A549 (cell line): Measurements from ENCODE around the gene ACBD3. TPM values are rescaled to one million over a fixed set of nuclear protein-coding genes. Genes with fewer than 3 reads are reported as not detected.
A peak's percentile ranks its signal among the peaks of the same experiment; 100 is the strongest.

ENCODE experiments used
- ATAC-seq, 2 experiments: fragments of 200-7000 bp in 1 of 2; fragments of >200 bp in 1 of 2; cut with Nextera tagmentation in 1 of 2; cut with Tn5 transposase in 1 of 2; 3 replicates each; pipeline versions ENCODE4 v1.8.0 to v1.9.1; 2018 to 2020; ENCODE audit warnings: mild to moderate bottlenecking in 1 of 2, moderate library complexity in 1 of 2
- CTCF ChIA-PET: fragments of 300-600 bp; sonication (Branson Sonifier 250); formaldehyde crosslinking; extraction: SDS; loops from one replicate; lab custom pipeline; 2021; ENCODE audit warnings: antibody characterized with exemption, inconsistent platforms; lab: Yijun Ruan, JAX
- POLR2A ChIA-PET: fragments of 350-600 bp; formaldehyde crosslinking; extraction: SDS; loops from one replicate; lab custom pipeline; 2021; ENCODE audit warnings: antibody characterized with exemption, inconsistent platforms; lab: Yijun Ruan, JAX
- DNase-seq, 2 experiments: peaks; one replicate each; pipeline versions ENCODE4 v3.0.0 to v3.0.0-alpha.2; 2011 to 2016; ENCODE audit warnings: low read depth in 1 of 2, low spot score in 1 of 2
- FAIRE-seq: peaks from 2 replicates; lab custom pipeline; 2011; peaks lifted over from hg19 to GRCh38; lab: Jason Lieb, UNC
- H3K27ac ChIP-seq, 2 experiments: fragments of >200 bp; sonication (Bioruptor Twin); formaldehyde crosslinking; 3 replicates each; pipeline ENCODE4 v1.5.1; 2016 to 2017
- H3K4me1 ChIP-seq: fragments of >200 bp; sonication (Bioruptor Twin); formaldehyde crosslinking; 3 replicates; pipeline ENCODE4 v1.6.1; 2016
- H3K4me2 ChIP-seq: fragments of >200 bp; sonication (Bioruptor Twin); formaldehyde crosslinking; 3 replicates; pipeline ENCODE4 v1.6.1; 2016
- H3K4me3 ChIP-seq: fragments of >200 bp; sonication (Bioruptor Twin); formaldehyde crosslinking; 3 replicates; pipeline ENCODE4 v1.5.1; 2016
- H3K9me3 ChIP-seq: fragments of >200 bp; sonication (Bioruptor Twin); formaldehyde crosslinking; 3 replicates; pipeline ENCODE4 v1.6.1; 2016
- CBX2 ChIP-seq: fragments of 200-600 bp; sonication (generic); IDR thresholded peaks from 2 replicates; pipeline ENCODE4 v1.6.1; 2016; ENCODE audit warnings: low read depth, mild to moderate bottlenecking, borderline replicate concordance
- CEBPB ChIP-seq, 2 experiments: fragments of >200 bp in 1 of 2; sonication (Bioruptor Twin) in 1 of 2; formaldehyde crosslinking in 1 of 2; IDR thresholded peaks; 2 replicates each; pipeline ENCODE4 v1.6.1; 2012 to 2016
- EHMT2 ChIP-seq: fragments of 200-600 bp; sonication (generic); IDR thresholded peaks from 2 replicates; pipeline ENCODE4 v1.6.1; 2016; ENCODE audit warnings: antibody characterized with exemption, low read depth, mild to moderate bottlenecking, moderate library complexity
- FOXS1 ChIP-seq: fragments of 250-450 bp; sonication (Bioruptor Pico); IDR thresholded peaks from 2 replicates; pipeline ENCODE4 v1.5.0; 2020; ENCODE audit warnings: mild to moderate bottlenecking, moderate library complexity
- HOXB5 ChIP-seq: fragments of 250-450 bp; sonication (Bioruptor Pico); IDR thresholded peaks from 2 replicates; pipeline ENCODE4 v1.5.0; 2020; ENCODE audit warnings: mild to moderate bottlenecking, moderate library complexity
- JUNB ChIP-seq: fragments of >200 bp; sonication (Bioruptor Twin); formaldehyde crosslinking; IDR thresholded peaks from 2 replicates; pipeline ENCODE4 v1.6.1; 2016
- KDM1A ChIP-seq: fragments of 200-600 bp; sonication (generic); IDR thresholded peaks from 2 replicates; pipeline ENCODE4 v1.6.1; 2016; ENCODE audit warnings: low read depth, mild to moderate bottlenecking
- KDM5A ChIP-seq: fragments of 200-600 bp; sonication (generic); IDR thresholded peaks from 2 replicates; pipeline ENCODE4 v1.6.1; 2016; ENCODE audit warnings: antibody characterized with exemption, mild to moderate bottlenecking
- MAFK ChIP-seq: fragments of 450-650 bp; IDR thresholded peaks from 2 replicates; pipeline ENCODE4 v1.6.1; 2014; ENCODE audit not compliant: partially characterized antibody
- MAZ ChIP-seq: fragments of 150-350 bp; IDR thresholded peaks from 2 replicates; pipeline ENCODE4 v1.6.1; 2014; ENCODE audit warnings: antibody characterized with exemption, low read depth, low read length, borderline replicate concordance
- PBX3 ChIP-seq: IDR thresholded peaks from 2 replicates; pipeline ENCODE4 v1.6.1; 2012
- REST ChIP-seq: fragments of 200-600 bp; sonication (generic); IDR thresholded peaks from 2 replicates; pipeline ENCODE4 v1.6.1; 2016; ENCODE audit warnings: antibody characterized with exemption, mild to moderate bottlenecking, moderate library complexity
- RNF2 ChIP-seq: fragments of 200-600 bp; sonication (generic); IDR thresholded peaks from 2 replicates; pipeline ENCODE4 v1.6.1; 2016; ENCODE audit warnings: low read depth, mild to moderate bottlenecking, antibody characterized with exemption, moderate library complexity, borderline replicate concordance
- TP53 ChIP-seq: fragments of 250-450 bp; sonication (Bioruptor Pico); IDR thresholded peaks from 2 replicates; pipeline ENCODE4 v1.5.0; 2021; ENCODE audit warnings: mild to moderate bottlenecking, moderate library complexity
- WGBS: methylation state at CpG from one replicate; pipeline ENCODE4 v1.1.6; 2017; ENCODE audit errors: missing lambda C conversion rate; 5-methylcytosine and 5-hydroxymethylcytosine counted together
- polyA plus RNA-seq, 4 experiments: library from polyadenylated mRNA; depleted of rRNA in 3 of 4; stranded (reverse); fragments of >200 nt; fragmentation: RNase III in 1 of 4; extraction: RNeasy Plus Mini Kit Qiagen cat#74134 plus additional on column Dnase treatment in 1 of 4; gene quantifications; 2 replicates in 3 of 4; 3 replicates in 1 of 4; pipeline ENCODE4 v1.2.3, GENCODE V29; 2011 to 2017
- TF ChIP-seq, protein P1 (sequence below): fragments of >200 bp; sonication (Bioruptor Twin); formaldehyde crosslinking; IDR thresholded peaks from 2 replicates; pipeline ENCODE4 v1.6.1; 2016

The ACBD3 gene
- polyA plus RNA-seq, 2 of the 4 experiments (the other 2 are of a cell fraction), result 29.8 to 52.9 TPM

- Histone ChIP-seq H3K9me3 (peaks cover 5% of the 10 kb centered on the region; the same call in 1 of the 3 replicates), H3K4me1 (peaks cover 16% of the 10 kb centered on the region), H3K27ac (peak overlapping the region in 1 of 2 experiments; percentile 43; a peak in 2 of 6 replicates), H3K4me2 (no peak overlapping the region), H3K4me3 (no peak overlapping the region)
- DNase-seq (no peak), FAIRE-seq (no peak), ATAC-seq (peak in 1 of 2 experiments; percentile 9; a peak in 1 of 6 replicates)
- CTCF ChIA-PET, result interaction anchor here (0.6 to 1.8 kb wide), 8 partner anchors 8 to 75 kb away, joined by 3 to 16 read pairs (median 4); no protein-coding TSS in a partner anchor
- WGBS, result 80% methylated on average over 17 of the region's 17 CpGs
- POLR2A ChIA-PET, result no interaction called here
- TF ChIP-seq JUNB (no peak), HOXB5 (CRISPR knock-in tag) (no peak), MAFK (no peak), EHMT2 (no peak), TP53 (CRISPR knock-in tag) (no peak), FOXS1 (CRISPR knock-in tag) (no peak), CBX2 (no peak), PBX3 (no peak), REST (no peak), KDM1A (no peak)
- TF ChIP-seq, all 56 proteins: peak for 0
Measured at GRCh38 chr1:226132728-226133503, 53.6 kb downstream of the ACBD3 start.

DNA sequence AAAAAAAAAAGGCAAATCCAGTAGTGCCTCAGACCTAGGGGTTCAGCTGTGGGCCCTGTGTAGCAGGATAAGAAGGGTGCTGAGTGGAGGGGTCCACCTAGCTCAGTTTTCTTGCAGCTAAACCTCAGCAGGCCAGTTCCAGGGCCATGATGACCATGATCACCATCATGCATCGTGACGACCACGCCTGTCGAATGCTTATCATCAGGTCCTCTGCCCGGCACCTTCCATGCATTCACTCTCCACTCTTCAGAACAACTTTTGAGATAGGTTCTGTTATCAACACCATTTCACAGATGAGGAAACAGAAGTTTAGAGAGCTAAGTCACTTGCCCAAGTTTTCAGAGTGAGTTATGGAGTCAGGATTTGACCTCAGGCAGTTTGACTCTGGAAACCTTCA, 54.9 kb downstream of the ACBD3 start:
- no peak overlapping the region for H3K4me2 ChIP-seq
- H3K4me3 ChIP-seq, result no peak overlapping the region
- CTCF ChIA-PET, result interaction anchor here (1.0 to 1.5 kb wide), 4 partner anchors 11 to 66 kb away, joined by 3 to 5 read pairs (median 4); no protein-coding TSS in a partner anchor
- FAIRE-seq (no peak), DNase-seq (no peak), ATAC-seq (no peak)
- TF ChIP-seq MAZ, result no peak
- TF ChIP-seq PBX3, result no peak
- TF ChIP-seq, protein P1, sequence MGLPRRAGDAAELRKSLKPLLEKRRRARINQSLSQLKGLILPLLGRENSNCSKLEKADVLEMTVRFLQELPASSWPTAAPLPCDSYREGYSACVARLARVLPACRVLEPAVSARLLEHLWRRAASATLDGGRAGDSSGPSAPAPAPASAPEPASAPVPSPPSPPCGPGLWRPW, result no peak
- TF ChIP-seq RNF2, result no peak
- no peak for TF ChIP-seq KDM1A
- TF ChIP-seq TP53 (CRISPR knock-in tag), result no peak
- no peak for TF ChIP-seq CEBPB (IDR thresholded peaks at IDR 0.05)
- TF ChIP-seq KDM5A, result no peak
- POLR2A ChIA-PET, result no interaction called here
- WGBS, result 95% methylated on average over 5 of the region's 5 CpGs
- peaks cover 5% of the 10 kb centered on the region; the same call in 1 of the 3 replicates for H3K9me3 ChIP-seq
- H3K27ac ChIP-seq, result no peak overlapping the region; a peak in 1 of 6 replicates
- peaks cover 25% of the 10 kb centered on the region for H3K4me1 ChIP-seq
